Measurements from ENCODE around the gene NCKAP5.

NCKAP5 gene

GRCh38 chr2:132936791-132937190 is 631.5 kb downstream of the NCKAP5 start:
- TF ChIP-seq YY1 (IDR thresholded peaks at IDR 0.05; ENCODE audit: low read depth) (no peak), TEAD4 (IDR thresholded peaks at IDR 0.05) (no peak)

GRCh38 chr2:132936261-132936660 is 632.0 kb downstream of the NCKAP5 start:
- no peak for TF ChIP-seq TEAD4 (IDR thresholded peaks at IDR 0.05)

GRCh38 chr2:132929786-132930185 is 638.5 kb downstream of the NCKAP5 start:
- TF ChIP-seq YY1 (IDR thresholded peaks at IDR 0.05; ENCODE audit: low read depth): no peak
- TF ChIP-seq FOXM1 (IDR thresholded peaks at IDR 0.05; ENCODE audit: borderline replicate concordance, low read depth): no peak
- no peak for TF ChIP-seq RAD21 (IDR thresholded peaks at IDR 0.05; ENCODE audit: low read depth)
- no peak for TF ChIP-seq MAX (IDR thresholded peaks at IDR 0.05)
- TF ChIP-seq EGR1 (IDR thresholded peaks at IDR 0.05): no peak
- no peak for TF ChIP-seq USF1 (IDR thresholded peaks at IDR 0.05)
- no peak for TF ChIP-seq EP300 (IDR thresholded peaks at IDR 0.05; ENCODE audit: borderline replicate concordance)
- no peak for TF ChIP-seq CREB1 (IDR thresholded peaks at IDR 0.05; ENCODE audit: low read depth)
- TF ChIP-seq TEAD4 (IDR thresholded peaks at IDR 0.05): no peak
- TF ChIP-seq NFIC (IDR thresholded peaks at IDR 0.05): no peak
- no peak for TF ChIP-seq REST (IDR thresholded peaks at IDR 0.05; ENCODE audit: low read depth)
- TF ChIP-seq ZBTB7A (IDR thresholded peaks at IDR 0.05; ENCODE audit: low read depth): no peak
- no peak for TF ChIP-seq CEBPB (IDR thresholded peaks at IDR 0.05)
- no peak for TF ChIP-seq TAF1 (IDR thresholded peaks at IDR 0.05; ENCODE audit: low read depth)
- TF ChIP-seq TCF12 (IDR thresholded peaks at IDR 0.05; ENCODE audit: low read depth): no peak

- TF ChIP-seq EP300 (IDR thresholded peaks at IDR 0.05; ENCODE audit: borderline replicate concordance) (no peak), TEAD4 (IDR thresholded peaks at IDR 0.05) (no peak), FOXM1 (IDR thresholded peaks at IDR 0.05; ENCODE audit: borderline replicate concordance, low read depth) (no peak), ZBTB7A (IDR thresholded peaks at IDR 0.05; ENCODE audit: low read depth) (no peak), TAF1 (IDR thresholded peaks at IDR 0.05; ENCODE audit: low read depth) (no peak), CREB1 (IDR thresholded peaks at IDR 0.05; ENCODE audit: low read depth) (no peak), EGR1 (IDR thresholded peaks at IDR 0.05) (no peak), USF1 (IDR thresholded peaks at IDR 0.05) (no peak), TCF12 (IDR thresholded peaks at IDR 0.05; ENCODE audit: low read depth) (no peak), MAX (IDR thresholded peaks at IDR 0.05) (no peak), NFIC (IDR thresholded peaks at IDR 0.05) (no peak)
Observed at GRCh38 chr2:132923787-132924186, 644.5 kb downstream of the NCKAP5 start.

- no peak for TF ChIP-seq RAD21 (IDR thresholded peaks at IDR 0.05; ENCODE audit: low read depth)
- TF ChIP-seq NFIC (IDR thresholded peaks at IDR 0.05): no peak
- no peak for TF ChIP-seq TCF12 (IDR thresholded peaks at IDR 0.05; ENCODE audit: low read depth)
- no peak for TF ChIP-seq TAF1 (IDR thresholded peaks at IDR 0.05; ENCODE audit: low read depth)
- no peak for TF ChIP-seq FOXM1 (IDR thresholded peaks at IDR 0.05; ENCODE audit: borderline replicate concordance, low read depth)
- no peak for TF ChIP-seq USF1 (IDR thresholded peaks at IDR 0.05)
Observed at GRCh38 chr2:132915812-132916549, 652.3 kb downstream of the NCKAP5 start.

- TF ChIP-seq RAD21 (IDR thresholded peaks at IDR 0.05; ENCODE audit: low read depth) (no peak), CEBPB (IDR thresholded peaks at IDR 0.05) (no peak), CREB1 (IDR thresholded peaks at IDR 0.05; ENCODE audit: low read depth) (no peak), YY1 (IDR thresholded peaks at IDR 0.05; ENCODE audit: low read depth) (no peak), REST (IDR thresholded peaks at IDR 0.05; ENCODE audit: low read depth) (no peak), TCF12 (IDR thresholded peaks at IDR 0.05; ENCODE audit: low read depth) (no peak), ZBTB7A (IDR thresholded peaks at IDR 0.05; ENCODE audit: low read depth) (no peak), EGR1 (IDR thresholded peaks at IDR 0.05) (no peak), FOXM1 (IDR thresholded peaks at IDR 0.05; ENCODE audit: borderline replicate concordance, low read depth) (no peak), TEAD4 (IDR thresholded peaks at IDR 0.05) (no peak), EP300 (IDR thresholded peaks at IDR 0.05; ENCODE audit: borderline replicate concordance) (no peak)
Observed at GRCh38 chr2:132911726-132912724, 656.2 kb downstream of the NCKAP5 start.
